Dedifferentiated amniotic fluid mesenchymal stem cell (primary cell): Measurements from ENCODE around the gene DUOX2.
"Not testable (repeated sequence)": the region's sequence is repeated elsewhere in the genome, so short reads cannot be mapped to it uniquely, and the experiment has no call there.

Experiments
- DNase-seq: peaks from one replicate; pipeline ENCODE4 v3.0.0-alpha.2; 2016; ENCODE audit errors: extremely low spot score

DUOX2 gene

GRCh38 chr15:45118996-45119395 lies 5.0 kb upstream of the DUOX2 start:
- DNase-seq: no peak

- DNase-seq: peak; percentile 92
Observed at GRCh38 chr15:45118131-45118588, 4.2 kb upstream of the DUOX2 start.

GRCh38 chr15:45117308-45118130 lies 3.5 kb upstream of the DUOX2 start:
- no peak for DNase-seq

GRCh38 chr15:45116482-45117307 lies 2.7 kb upstream of the DUOX2 start:
- DNase-seq: no peak

- no peak for DNase-seq
Observed at GRCh38 chr15:45116006-45116481, 2.1 kb upstream of the DUOX2 start.

- DNase-seq: no peak
Observed at GRCh38 chr15:45115312-45115820, 1.4 kb upstream of the DUOX2 start.

- DNase-seq: no peak
Observed at GRCh38 chr15:45114751-45115085, 746 bp upstream of the DUOX2 start.

- no peak for DNase-seq
Observed at GRCh38 chr15:45113380-45113990, 487 bp downstream of the DUOX2 start.

- DNase-seq: no peak
Observed at GRCh38 chr15:45112591-45113379, 1.2 kb downstream of the DUOX2 start.

- no peak for DNase-seq
Observed at GRCh38 chr15:45112143-45112590, 1.8 kb downstream of the DUOX2 start.

- no peak for DNase-seq
Observed at GRCh38 chr15:45111390-45112142, 2.4 kb downstream of the DUOX2 start.

- no peak for DNase-seq
Observed at GRCh38 chr15:45110256-45110820, 3.6 kb downstream of the DUOX2 start.

- no peak for DNase-seq
Observed at GRCh38 chr15:45107941-45108630, 5.9 kb downstream of the DUOX2 start.

- DNase-seq: no peak
Observed at GRCh38 chr15:45106002-45106790, 7.8 kb downstream of the DUOX2 start.

GRCh38 chr15:45105586-45105985 lies 8.4 kb downstream of the DUOX2 start:
- DNase-seq: no peak

- DNase-seq: not testable (repeated sequence)
Observed at GRCh38 chr15:45104170-45104569, 9.8 kb downstream of the DUOX2 start.

- DNase-seq: no peak
Observed at GRCh38 chr15:45102226-45102625, 11.7 kb downstream of the DUOX2 start.

- DNase-seq: no peak
Observed at GRCh38 chr15:45101749-45102148, 12.2 kb downstream of the DUOX2 start.
